ENCODE results near the gene CEBPZOS.

Gene CEBPZOS

DNA sequence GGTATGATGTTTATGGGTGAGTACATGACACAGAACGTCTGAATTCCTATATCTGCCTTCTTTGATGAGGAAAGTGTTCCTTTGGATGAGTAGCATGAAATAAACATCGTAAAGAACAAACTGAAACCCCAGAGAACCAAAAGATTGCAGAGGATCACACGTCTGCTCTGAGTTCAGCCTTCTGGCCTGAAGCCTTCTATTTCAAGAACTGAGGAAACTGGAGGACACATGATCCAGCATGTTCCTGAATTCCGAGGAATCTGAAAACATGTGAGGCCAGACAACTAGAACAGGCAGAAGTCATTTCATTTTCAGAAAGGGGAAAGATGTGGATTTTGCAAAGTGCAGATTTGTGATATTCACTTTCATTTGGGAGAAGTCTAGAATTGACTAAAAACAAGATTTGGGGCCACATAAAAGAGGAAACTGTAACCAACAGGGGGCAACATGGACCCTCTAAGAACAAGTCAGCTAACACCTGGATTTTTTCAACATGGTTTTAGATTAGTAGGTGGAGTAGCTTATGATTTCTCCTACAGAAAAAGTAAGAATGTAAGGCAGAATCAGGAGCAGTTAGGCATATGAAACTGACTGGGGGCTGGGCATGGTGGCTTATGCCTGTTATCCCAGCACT lies 16.2 kb upstream of the CEBPZOS start:
- no peak overlapping the region for H3K4me3 ChIP-seq (ENCODE audit: low read depth, low read length)
- TF ChIP-seq, protein P1, sequence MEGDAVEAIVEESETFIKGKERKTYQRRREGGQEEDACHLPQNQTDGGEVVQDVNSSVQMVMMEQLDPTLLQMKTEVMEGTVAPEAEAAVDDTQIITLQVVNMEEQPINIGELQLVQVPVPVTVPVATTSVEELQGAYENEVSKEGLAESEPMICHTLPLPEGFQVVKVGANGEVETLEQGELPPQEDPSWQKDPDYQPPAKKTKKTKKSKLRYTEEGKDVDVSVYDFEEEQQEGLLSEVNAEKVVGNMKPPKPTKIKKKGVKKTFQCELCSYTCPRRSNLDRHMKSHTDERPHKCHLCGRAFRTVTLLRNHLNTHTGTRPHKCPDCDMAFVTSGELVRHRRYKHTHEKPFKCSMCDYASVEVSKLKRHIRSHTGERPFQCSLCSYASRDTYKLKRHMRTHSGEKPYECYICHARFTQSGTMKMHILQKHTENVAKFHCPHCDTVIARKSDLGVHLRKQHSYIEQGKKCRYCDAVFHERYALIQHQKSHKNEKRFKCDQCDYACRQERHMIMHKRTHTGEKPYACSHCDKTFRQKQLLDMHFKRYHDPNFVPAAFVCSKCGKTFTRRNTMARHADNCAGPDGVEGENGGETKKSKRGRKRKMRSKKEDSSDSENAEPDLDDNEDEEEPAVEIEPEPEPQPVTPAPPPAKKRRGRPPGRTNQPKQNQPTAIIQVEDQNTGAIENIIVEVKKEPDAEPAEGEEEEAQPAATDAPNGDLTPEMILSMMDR (conservative IDR thresholded peaks at IDR 0.05; ENCODE audit: low read depth, low read length) = peak; percentile 10
- DNase-seq (ENCODE audit: low read depth) = no peak

DNA sequence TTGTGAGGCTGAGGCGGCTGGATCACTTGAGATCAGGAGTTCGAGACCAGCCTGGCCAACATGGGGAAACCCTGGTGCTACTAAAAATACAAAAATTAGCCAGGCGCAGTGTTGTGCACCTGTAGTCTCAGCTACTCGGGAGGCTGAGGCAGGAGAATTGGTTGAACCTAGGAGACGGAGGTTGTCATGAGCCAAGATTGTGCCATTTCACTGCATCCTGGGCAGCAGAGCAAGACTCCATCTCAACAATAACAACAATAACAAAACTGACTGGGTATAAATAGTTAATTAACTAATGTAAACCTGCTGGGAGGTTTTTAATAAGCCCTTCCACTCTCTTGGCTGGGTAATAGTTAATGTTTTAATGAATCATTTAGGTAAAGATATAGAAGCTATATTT lies 15.7 kb upstream of the CEBPZOS start:
- no peak for DNase-seq (ENCODE audit: low read depth)
- no peak overlapping the region for H3K4me3 ChIP-seq (ENCODE audit: low read depth, low read length)
- TF ChIP-seq, protein P1 (conservative IDR thresholded peaks at IDR 0.05; ENCODE audit: low read depth, low read length) = no peak

GRCh38 chr2:37181726-37182684 lies 14.3 kb upstream of the CEBPZOS start:
- TF ChIP-seq, protein P1 (conservative IDR thresholded peaks at IDR 0.05; ENCODE audit: low read depth, low read length) = no peak
- H3K4me3 ChIP-seq (ENCODE audit: low read depth, low read length) = no peak overlapping the region
- DNase-seq (ENCODE audit: low read depth) = no peak

GRCh38 chr2:37188570-37188969 lies 7.7 kb upstream of the CEBPZOS start, which contains the start of gene SULT6B1:
SULT6B1 (minus strand) TSS chr2:37188670; CDS start chr2:37188640, 30 bp downstream.
- TF ChIP-seq, protein P1 (conservative IDR thresholded peaks at IDR 0.05; ENCODE audit: low read depth, low read length) = no peak
- DNase-seq (ENCODE audit: low read depth) = no peak
- no peak within 1 kb of the TSS for H3K4me3 ChIP-seq (ENCODE audit: low read depth, low read length)

DNA sequence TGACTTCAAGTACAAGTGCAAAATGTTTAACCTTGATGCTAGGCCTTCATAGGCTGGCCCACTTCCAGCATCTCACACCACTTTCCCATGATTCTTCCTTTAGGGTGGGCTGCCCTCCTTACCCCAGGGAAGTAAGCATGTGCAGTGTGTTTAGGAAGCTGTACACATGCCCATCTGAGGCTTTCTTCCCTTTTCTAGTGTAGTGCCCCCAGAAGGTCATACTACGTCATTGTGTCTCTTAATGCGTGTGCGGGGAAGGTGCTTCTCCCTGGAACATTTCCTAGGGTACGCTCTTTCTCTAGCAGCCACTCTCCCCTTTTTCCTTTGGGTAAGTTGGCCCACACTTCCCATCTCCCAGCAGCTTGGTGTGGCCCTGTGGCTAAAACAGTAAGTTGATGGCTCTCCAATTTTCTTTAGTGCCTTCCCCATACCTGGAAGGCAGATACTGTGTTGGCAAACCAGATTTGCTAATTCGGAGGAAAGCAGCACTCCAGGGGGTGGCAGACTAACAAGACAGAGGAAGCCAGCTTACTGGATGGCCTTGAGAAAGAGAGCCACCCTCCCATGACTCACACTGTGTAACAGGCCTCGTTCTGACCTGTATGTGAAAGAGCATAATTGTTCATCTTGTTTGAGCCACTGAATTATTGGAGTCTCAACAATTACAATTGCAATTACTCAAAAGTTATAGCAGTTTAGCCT lies 6.7 kb upstream of the CEBPZOS start:
- no peak overlapping the region for H3K4me3 ChIP-seq (ENCODE audit: low read depth, low read length)
- TF ChIP-seq, protein P1 (conservative IDR thresholded peaks at IDR 0.05; ENCODE audit: low read depth, low read length) = peak; percentile 10
- DNase-seq (ENCODE audit: low read depth) = peak; percentile 98

GRCh38 chr2:37190290-37190689 lies 6.0 kb upstream of the CEBPZOS start:
- no peak overlapping the region for H3K4me3 ChIP-seq (ENCODE audit: low read depth, low read length)
- no peak for DNase-seq (ENCODE audit: low read depth)
- TF ChIP-seq, protein P1 (conservative IDR thresholded peaks at IDR 0.05; ENCODE audit: low read depth, low read length) = no peak

All from choroid plexus epithelial cell (primary cell).